ENCODE results near the gene CDCA5. TPM values are rescaled to one million over a fixed set of nuclear protein-coding genes. Genes with fewer than 3 reads are reported as not detected.

CDCA5 gene
- total and polyA plus RNA-seq, 2 of the 4 experiments (the other 2 are of a cell fraction), result 9.1 to 14.0 TPM

DNA sequence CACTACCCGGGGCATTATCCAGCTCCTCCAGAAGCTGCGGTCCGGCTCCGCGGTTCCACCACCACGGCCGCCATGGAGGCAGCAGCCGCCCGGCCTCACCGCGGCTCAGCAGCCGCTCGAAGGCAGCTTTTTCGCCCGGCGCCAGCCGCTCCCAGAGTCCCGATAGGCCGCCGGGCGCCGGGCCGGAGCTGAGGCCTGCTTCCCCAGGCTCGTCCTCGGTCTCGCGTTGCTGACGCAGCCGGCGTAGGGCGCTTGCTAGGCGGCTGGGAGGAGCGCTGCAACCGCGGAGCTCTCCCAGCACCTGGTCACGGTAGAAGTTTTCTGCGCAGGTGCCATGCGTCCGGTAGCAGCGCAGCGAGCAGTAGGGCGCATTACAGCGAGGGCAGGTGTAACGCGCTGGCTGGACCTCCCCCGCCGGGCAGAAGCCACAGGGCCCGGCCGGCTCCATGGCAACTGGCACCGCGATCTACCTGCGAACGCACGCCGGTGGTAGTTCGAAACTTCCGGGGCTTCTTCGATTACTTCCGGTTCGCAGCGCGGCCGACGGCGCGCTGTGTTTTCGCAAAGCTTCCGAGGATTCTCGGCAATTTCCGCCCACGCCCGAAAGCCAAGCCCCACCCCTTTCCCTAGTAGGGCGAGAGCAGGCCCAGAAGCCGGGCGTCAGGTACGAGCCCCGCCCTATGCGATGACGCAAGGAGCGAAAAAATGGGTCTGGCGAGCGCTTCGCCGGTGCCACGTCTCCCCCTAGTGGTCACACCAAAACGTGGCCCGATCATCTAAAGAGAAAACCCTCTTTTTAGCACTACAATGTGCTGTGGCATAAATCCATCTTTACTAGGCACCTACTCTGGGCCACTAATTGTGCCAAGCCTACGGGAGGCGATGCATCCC is 33.6 kb upstream of the CDCA5 start, which contains the start of gene ZNHIT2:
ZNHIT2 (minus strand) TSS at position 496 of the 891 bp plus-strand sequence; CDS start at position 448, 48 bp downstream.
- H2BK20ac ChIP-seq (ENCODE audit: low read depth, low read length), result no peak within 1 kb of the TSS
- POLR2A ChIA-PET (ENCODE audit: unreplicated experiment), result interaction anchor here (0.6 to 1.6 kb wide), 2 partner anchors 64 to 158 kb away, joined by 5 to 20 read pairs; partner anchors contain the start of gene CAPN1
- peak within 1 kb of the TSS; percentile 50 for H4K5ac ChIP-seq (ENCODE audit: low read depth, low read length)
- no peaks in the 10 kb centered on the region for H3K9me3 ChIP-seq (ENCODE audit: control insufficient read depth, insufficient read depth, low read length)
- H2BK5ac ChIP-seq (ENCODE audit: low read depth, low read length, poor library complexity, severe bottlenecking), result peak within 1 kb of the TSS; percentile 19
- H4K8ac ChIP-seq (ENCODE audit: low read depth in 2 of 2, low read length in 2 of 2), result peak within 1 kb of the TSS; percentile 37 to 99
- no peak within 1 kb of the TSS for H3K23ac ChIP-seq (ENCODE audit: low read depth, low read length)
- H3K4me2 ChIP-seq (ENCODE audit: low read depth, low read length), result peak within 1 kb of the TSS; percentile 63
- H3K56ac ChIP-seq (ENCODE audit: extremely low read depth, insufficient read depth, low read length), result no peak within 1 kb of the TSS
- H2AK5ac ChIP-seq (ENCODE audit: low read depth, low read length), result peak within 1 kb of the TSS; percentile 87
- no peak within 1 kb of the TSS for H2BK120ac ChIP-seq (ENCODE audit: low read depth, low read length)
- H4K91ac ChIP-seq (ENCODE audit: insufficient read depth, low read depth, low read length), result peak within 1 kb of the TSS; percentile 65
- peak within 1 kb of the TSS; percentile 93 for H2AK9ac ChIP-seq (replicated peaks; ENCODE audit: low read depth, low read length, poor library complexity)
- H3K36me3 ChIP-seq (ENCODE audit: control insufficient read depth, insufficient read depth, low read length), result peaks cover 19% of the 10 kb centered on the region
- H3K27me3 ChIP-seq (ENCODE audit: control insufficient read depth, insufficient read depth, low read length), result no peaks in the 10 kb centered on the region
- H3K4me3 ChIP-seq (ENCODE audit: insufficient read depth, low read depth, low read length), result peak within 1 kb of the TSS; percentile 69
- WGBS, 2 experiments (ENCODE audit: extremely low coverage in 2 of 2, insufficient read length in 1 of 2), result 0% methylated on average over 45 of the region's 89 CpGs; no CpG with 5 or more reads in 1 of the 2 experiments
- peak within 1 kb of the TSS; percentile 61 for H3K9ac ChIP-seq (ENCODE audit: low read depth, low read length)
- dilution Hi-C loops (cut with HindIII; ENCODE audit: low sequenced_read_pairs, unreplicated experiment) (no loop called here), intact Hi-C loops (cut with micrococcal nuclease) (loop anchor here (2.0 kb wide), 1 partner anchor 105 kb away; no protein-coding TSS in a partner anchor), in situ Hi-C loops (cut with MboI; ENCODE audit: low sequenced_read_pairs) (no loop called here)
- H2BK15ac ChIP-seq (ENCODE audit: low read depth, low read length), result no peak within 1 kb of the TSS
- BruUV-seq (replicated peaks), result no TSS peak
- DNase-seq (peak; percentile 98), ATAC-seq (ENCODE audit: low read depth) (peak; percentile 78)
- no peak within 1 kb of the TSS for H3K18ac ChIP-seq (ENCODE audit: low read depth, low read length)
- peaks cover 14% of the 10 kb centered on the region for H3K4me1 ChIP-seq (ENCODE audit: control insufficient read depth, insufficient read depth, low read length)
- peak within 1 kb of the TSS; percentile 79 for H3K14ac ChIP-seq (replicated peaks; ENCODE audit: low read depth, low read length)
- peak within 1 kb of the TSS; percentile 47 for H3K27ac ChIP-seq (ENCODE audit: insufficient read depth, low read length)
- H3K9me1 ChIP-seq (ENCODE audit: insufficient read depth, low read length), result 0 out of 2 replicates have a peak, but pooled peaks cover 2% of the 10 kb centered on the region
- no peaks in the 10 kb centered on the region for H4K20me1 ChIP-seq (ENCODE audit: insufficient read depth, low read length)
- H2AFZ ChIP-seq (replicated peaks; ENCODE audit: low read length, poor library complexity), result peak within 1 kb of the TSS; percentile 95
- CTCF ChIA-PET, result interaction anchor here (0.7 kb wide), 2 partner anchors 24 to 180 kb away, joined by 3 read pairs; no protein-coding TSS in a partner anchor
- peaks cover 19 to 52% of the 10 kb centered on the region in 2 experiments for H3K79me1 ChIP-seq (ENCODE audit: low read depth in 1 of 2, low read length in 2 of 2)
- H3K4ac ChIP-seq (ENCODE audit: low read depth, low read length), result peak within 1 kb of the TSS; percentile 86
- TF ChIP-seq MAFK (IDR thresholded peaks at IDR 0.05; ENCODE audit: low read depth, low read length), result 0 out of 2 replicates have a peak, but pooled peaks have one; percentile 8
- TF ChIP-seq BHLHE40 (IDR thresholded peaks at IDR 0.05; ENCODE audit: low read depth, low read length), result 0 out of 2 replicates have a peak, but pooled peaks have one; percentile 31
- TF ChIP-seq CHD1 (IDR thresholded peaks at IDR 0.05; ENCODE audit: low read depth, low read length), result peak; percentile 96
- peak; percentile 98 for TF ChIP-seq CEBPB (IDR thresholded peaks at IDR 0.05; ENCODE audit: low read depth, low read length)
- TF ChIP-seq MXI1 (IDR thresholded peaks at IDR 0.05; ENCODE audit: borderline replicate concordance, low read depth, low read length), result peak; percentile 87; the same call in 1 of the 2 replicates
- TF ChIP-seq NFE2L2 (IDR thresholded peaks at IDR 0.05; ENCODE audit: low read depth, low read length), result no peak
- TF ChIP-seq MAZ (IDR thresholded peaks at IDR 0.05; ENCODE audit: borderline replicate concordance, low read depth, low read length), result peak; percentile 83; the same call in 1 of the 2 replicates
- TF ChIP-seq RFX5 (IDR thresholded peaks at IDR 0.05; ENCODE audit: low read depth, low read length), result 0 out of 2 replicates have a peak, but pooled peaks have one; percentile 15
- TF ChIP-seq POLR2A (IDR thresholded peaks at IDR 0.05; ENCODE audit: low read depth, low read length), result peak; percentile 78
- TF ChIP-seq RAD21 (IDR thresholded peaks at IDR 0.05; ENCODE audit: low read length), result peak; percentile 90
- TF ChIP-seq SMC3 (IDR thresholded peaks at IDR 0.05; ENCODE audit: low read depth, low read length), result peak; percentile 70
- TF ChIP-seq, protein P1, sequence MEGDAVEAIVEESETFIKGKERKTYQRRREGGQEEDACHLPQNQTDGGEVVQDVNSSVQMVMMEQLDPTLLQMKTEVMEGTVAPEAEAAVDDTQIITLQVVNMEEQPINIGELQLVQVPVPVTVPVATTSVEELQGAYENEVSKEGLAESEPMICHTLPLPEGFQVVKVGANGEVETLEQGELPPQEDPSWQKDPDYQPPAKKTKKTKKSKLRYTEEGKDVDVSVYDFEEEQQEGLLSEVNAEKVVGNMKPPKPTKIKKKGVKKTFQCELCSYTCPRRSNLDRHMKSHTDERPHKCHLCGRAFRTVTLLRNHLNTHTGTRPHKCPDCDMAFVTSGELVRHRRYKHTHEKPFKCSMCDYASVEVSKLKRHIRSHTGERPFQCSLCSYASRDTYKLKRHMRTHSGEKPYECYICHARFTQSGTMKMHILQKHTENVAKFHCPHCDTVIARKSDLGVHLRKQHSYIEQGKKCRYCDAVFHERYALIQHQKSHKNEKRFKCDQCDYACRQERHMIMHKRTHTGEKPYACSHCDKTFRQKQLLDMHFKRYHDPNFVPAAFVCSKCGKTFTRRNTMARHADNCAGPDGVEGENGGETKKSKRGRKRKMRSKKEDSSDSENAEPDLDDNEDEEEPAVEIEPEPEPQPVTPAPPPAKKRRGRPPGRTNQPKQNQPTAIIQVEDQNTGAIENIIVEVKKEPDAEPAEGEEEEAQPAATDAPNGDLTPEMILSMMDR (conservative IDR thresholded peaks at IDR 0.05; ENCODE audit: low read depth, low read length), result peak; percentile 98
- no peak for TF ChIP-seq FOS (IDR thresholded peaks at IDR 0.05; ENCODE audit: low read depth, low read length)
- TF ChIP-seq, protein P2, sequence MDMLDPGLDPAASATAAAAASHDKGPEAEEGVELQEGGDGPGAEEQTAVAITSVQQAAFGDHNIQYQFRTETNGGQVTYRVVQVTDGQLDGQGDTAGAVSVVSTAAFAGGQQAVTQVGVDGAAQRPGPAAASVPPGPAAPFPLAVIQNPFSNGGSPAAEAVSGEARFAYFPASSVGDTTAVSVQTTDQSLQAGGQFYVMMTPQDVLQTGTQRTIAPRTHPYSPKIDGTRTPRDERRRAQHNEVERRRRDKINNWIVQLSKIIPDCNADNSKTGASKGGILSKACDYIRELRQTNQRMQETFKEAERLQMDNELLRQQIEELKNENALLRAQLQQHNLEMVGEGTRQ (IDR thresholded peaks at IDR 0.05; ENCODE audit: low read depth, low read length), result no peak
